Activated CD4-positive, CD25-positive, alpha-beta regulatory T cell treated with anti-CD3 and anti-CD28 coated beads, Interleukin-2, amount 50 U/mL, for 72 hours (primary cell): Measurements from ENCODE around the gene CHAC1.

Experiments
- DNase-seq: peaks from one replicate; pipeline ENCODE4 v3.0.0; 2021

The CHAC1 gene

GRCh38 chr15:40990789-40991188, 37.5 kb downstream of the CHAC1 start:
- no peak for DNase-seq

- no peak for DNase-seq
These were observed 38.1 kb downstream of the CHAC1 start for GRCh38 chr15:40991355-40991754.

- DNase-seq: no peak
These were observed 39.0 kb downstream of the CHAC1 start for GRCh38 chr15:40992241-40992741.

GRCh38 chr15:40992825-40993224, 39.6 kb downstream of the CHAC1 start:
- no peak for DNase-seq

- no peak for DNase-seq
These were observed 42.4 kb downstream of the CHAC1 start for GRCh38 chr15:40995656-40996055.

GRCh38 chr15:40999190-40999589, 45.9 kb downstream of the CHAC1 start:
- no peak for DNase-seq

GRCh38 chr15:41001524-41002214, 48.4 kb downstream of the CHAC1 start:
- DNase-seq: no peak

- DNase-seq: no peak
These were observed 51.2 kb downstream of the CHAC1 start for GRCh38 chr15:41004490-41004889.
